HL-60/S4 treated with retinoic acid at 250 ng/mL for 4 days and 3 days (cell line): ENCODE data around the gene HNF4A.
"Not testable (repeated sequence)": the region's sequence is repeated elsewhere in the genome, so short reads cannot be mapped to it uniquely, and the experiment has no call there.

ENCODE experiments used
- in situ Hi-C: fragments of 300-500 bp; cut with MboI; formaldehyde crosslinking; loops from 2 replicates; pipeline ENCODE4 v1.7.0; 2022; ENCODE audit warnings: low sequenced_read_pairs

The HNF4A gene

DNA sequence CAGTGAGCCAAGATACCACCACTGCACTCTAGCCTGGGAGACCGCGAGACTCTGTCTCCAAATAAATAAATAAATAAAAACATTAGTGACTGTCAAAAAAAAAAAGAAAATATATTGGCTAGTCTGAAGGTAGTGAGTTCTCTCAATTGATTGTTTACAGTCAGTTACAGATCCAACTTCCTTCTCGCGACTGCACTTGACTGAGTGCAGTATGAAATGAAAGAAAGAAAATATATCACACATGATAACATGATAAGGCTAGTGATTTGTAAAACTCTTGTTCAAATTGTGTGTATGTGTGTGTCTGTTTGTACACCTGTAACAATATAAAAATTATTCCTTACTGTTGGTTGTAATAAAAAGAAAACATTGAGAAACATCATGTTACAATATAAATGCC, 10.8 kb upstream of the HNF4A start:
- in situ Hi-C loops = no loop called here

DNA sequence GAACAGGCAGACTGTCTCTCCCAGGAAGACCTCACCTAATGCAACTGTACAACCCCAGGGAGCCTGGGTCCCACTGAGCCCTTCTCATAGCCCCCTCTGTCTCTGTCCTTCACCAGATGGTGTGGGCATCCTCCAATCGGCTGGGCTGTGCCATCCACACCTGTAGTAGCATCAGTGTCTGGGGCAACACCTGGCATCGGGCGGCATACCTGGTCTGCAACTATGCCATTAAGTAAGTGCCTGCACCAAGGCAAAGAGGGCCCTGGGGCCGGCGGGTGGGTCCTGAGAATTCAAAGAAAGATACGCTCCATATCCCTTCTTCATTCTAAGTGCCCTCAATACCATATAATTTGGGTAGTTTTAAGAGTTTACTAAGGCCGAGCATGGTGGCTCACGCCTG, 10.4 kb upstream of the HNF4A start:
- in situ Hi-C loops = no loop called here

DNA sequence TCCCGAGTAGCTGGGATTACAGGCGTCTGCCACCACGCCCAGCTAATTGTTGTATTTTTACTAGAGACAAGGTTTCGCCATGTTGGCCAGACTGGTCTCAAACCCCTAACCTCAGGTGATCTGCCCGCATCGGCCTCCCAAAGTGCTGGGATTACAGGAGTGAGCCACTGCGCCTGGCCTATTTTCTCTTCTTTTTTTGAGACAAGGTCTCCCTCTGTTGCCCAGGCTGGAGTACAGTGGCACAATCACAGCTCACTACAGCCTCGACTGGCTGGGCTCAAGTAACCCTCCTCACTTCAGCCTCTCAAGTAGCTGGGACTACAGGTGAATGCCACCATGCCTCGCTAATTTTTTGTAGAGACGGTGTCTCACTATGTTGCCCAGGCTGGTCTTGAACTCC, 9.6 kb upstream of the HNF4A start:
- in situ Hi-C loops = not testable (repeated sequence)

DNA sequence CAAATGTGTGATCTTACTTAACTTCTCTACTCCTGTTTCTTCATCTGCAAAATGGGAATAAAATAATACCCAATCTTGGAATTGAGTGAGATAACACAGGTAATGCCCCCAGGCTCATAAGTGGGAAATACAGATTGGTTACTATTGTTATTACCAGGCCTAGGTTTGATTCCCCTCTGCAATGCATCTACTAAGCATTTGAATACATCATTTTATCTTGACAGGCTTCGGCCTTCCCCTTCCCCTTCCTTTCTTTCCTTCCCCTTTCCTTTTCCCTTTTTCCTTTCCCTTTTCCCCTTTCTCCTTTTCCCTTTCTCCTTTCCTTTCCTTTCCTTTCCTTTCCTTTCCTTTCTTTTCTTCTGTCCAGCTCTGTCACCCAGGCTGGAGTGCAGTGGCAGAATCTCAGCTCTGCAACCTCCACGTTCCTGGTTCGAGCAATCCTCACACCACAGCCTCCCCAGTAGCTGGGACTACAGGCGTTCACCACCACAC, 7.3 kb upstream of the HNF4A start:
- in situ Hi-C loops = no loop called here

DNA sequence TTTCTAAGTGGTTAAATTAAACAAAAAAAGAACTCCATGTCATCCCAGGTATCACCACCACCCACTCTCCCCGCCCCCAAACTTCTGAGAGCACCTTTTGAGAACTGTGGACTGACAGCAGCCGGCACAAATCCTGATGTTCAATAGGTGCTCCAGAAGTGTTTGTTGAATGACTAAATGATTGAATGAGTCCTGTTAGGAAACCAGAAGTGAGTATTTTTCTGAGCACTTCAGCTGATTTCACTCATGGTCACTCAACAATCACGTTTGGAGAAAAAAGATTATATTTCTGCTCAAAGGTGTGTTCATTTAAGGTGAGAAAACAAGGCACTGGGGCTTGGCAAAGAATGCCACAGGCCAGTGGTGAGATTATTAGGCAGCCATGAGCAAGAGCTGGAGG, 6.2 kb upstream of the HNF4A start:
- in situ Hi-C loops = no loop called here

DNA sequence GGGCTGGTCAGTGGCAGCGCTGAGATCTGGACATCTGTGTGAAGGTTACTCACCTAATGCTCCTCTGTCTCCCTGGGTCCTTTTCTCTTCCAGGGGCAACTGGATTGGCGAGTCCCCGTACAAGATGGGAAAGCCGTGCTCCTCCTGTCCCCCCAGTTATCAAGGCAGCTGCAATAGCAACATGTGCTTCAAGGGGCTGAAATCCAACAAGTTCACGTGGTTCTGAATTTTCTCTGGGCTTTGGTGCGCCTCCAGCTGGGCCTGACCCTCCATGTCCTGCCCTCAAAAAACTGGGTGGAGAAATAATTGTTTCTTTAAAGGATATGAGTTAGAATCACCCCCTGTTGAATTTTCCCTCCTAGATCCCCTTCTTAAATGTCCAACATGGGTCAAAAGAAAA, 4.9 kb upstream of the HNF4A start:
- in situ Hi-C loops = no loop called here

DNA sequence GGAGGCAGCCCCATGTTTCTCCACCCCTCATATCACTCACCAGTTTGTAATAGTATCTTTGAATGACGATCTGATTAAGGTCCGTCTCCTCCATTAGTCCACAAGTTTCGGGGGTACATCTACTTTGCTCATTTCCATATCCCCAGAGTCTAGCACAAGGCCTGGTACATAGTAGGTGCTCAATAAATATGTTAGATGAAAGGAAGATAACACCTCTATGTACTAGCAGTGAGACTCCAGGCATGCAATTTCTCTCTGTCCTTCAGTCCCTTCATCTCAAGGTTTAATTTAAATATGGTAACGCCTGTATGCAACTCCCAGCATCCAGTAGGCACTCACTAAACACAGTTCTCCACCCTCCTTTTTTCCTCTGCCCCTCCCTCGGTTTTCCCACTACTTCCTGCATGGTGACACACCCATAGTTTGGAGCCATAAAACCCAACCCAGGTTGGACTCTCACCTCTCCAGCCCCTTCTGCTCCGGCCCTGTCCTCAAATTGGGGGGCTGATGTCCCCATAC, 461 bp upstream of the HNF4A start:
- in situ Hi-C loops = no loop called here

DNA sequence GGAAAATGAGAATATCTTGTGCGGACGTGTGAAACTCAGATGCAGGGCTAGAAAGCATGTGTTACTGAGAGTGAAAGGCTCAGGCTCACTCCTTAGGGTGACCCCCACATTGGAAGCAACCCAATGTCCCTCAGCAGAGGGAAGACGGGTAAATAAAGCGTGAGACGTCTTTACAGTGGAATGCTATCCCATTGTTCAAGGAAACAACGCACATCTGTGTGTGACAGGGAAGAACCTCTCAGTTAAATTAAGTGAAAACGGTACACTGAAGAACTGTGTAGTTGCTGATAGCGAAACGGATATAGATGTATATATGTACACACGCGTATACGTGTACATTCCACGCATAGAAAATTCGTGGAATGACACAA, 839 bp downstream of the HNF4A start:
- in situ Hi-C loops = no loop called here

DNA sequence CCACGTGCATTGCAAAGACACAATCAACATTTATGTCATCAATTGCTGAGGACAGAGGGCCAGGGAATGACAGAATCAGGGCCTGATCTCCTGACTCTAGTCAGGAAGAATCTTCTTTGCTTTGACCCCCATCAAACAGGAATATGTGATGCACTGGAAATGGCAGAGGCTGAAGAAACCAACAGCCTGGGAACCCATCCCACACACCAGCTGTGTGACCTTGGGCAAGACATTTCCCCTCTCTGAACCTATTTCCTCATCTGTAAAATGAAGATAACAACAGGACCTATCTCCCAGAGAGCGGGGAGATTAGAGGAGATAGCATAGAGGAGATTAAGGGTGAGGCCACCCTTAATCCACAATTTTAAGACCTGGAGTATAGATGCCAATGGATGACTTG, 1.5 kb downstream of the HNF4A start:
- in situ Hi-C loops = no loop called here

DNA sequence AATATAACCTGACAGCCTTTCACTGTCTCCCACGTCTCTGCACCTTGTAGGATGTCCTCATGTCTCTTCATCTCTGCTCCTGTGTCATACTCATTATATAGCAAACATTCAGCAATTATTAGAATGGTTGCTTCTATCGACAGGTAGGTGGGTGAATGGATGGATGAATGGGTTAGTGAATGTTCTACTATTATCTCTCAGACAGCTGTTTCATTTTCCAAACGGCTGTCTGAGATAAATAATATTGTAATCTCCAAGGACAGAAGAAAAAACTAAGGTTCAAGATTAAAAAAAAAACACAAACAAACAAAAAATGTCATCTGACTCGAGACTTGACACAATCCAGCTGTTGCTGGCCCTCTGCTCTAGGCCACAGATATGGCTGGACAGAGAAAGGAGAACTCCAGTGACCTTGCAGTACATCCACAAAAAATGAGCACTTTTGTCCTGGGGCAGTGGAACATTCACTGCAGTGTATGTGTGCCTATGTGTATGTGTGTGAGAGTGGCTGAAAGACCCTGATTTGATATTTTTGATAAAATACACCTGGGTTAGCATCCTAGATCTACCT, 2.1 kb downstream of the HNF4A start:
- in situ Hi-C loops = no loop called here

DNA sequence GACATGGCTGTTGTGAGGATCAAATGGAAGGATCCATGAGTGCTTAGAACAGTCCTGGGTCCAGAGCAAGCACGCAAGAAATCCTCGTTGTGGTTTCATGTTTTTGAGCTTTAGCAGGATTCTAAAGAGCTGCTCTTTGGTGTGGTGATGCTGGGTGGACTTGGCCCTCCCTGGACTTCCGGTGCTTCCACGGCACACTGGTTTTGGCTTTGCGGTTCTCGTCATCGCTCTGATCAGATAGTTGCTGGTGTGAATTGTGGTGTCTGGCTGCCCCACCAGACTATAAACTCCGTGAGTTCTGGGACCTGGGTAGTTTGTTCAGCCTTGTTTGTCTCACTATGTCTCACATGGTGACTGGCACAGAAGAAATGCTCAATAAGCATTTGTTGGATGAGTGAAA, 3.3 kb downstream of the HNF4A start:
- in situ Hi-C loops = no loop called here

DNA sequence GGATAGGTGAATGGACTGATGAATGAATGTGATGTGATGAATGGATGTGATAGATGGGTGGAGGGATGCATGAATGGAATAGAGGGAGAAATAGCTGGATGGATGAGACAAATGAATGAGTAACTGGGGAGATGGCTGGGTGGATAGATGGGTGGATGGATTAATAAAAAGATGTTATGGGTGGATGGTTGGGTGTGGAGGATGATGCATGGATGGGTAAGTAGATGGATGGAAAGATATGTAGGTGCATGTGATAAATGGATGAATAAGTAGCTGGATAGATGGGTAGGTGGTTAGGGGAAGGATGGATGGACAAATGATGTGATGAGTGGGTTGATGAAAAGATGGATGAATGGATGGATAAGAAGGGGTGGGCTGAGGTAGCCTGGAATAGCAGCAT, 4.7 kb downstream of the HNF4A start:
- in situ Hi-C loops = no loop called here

DNA sequence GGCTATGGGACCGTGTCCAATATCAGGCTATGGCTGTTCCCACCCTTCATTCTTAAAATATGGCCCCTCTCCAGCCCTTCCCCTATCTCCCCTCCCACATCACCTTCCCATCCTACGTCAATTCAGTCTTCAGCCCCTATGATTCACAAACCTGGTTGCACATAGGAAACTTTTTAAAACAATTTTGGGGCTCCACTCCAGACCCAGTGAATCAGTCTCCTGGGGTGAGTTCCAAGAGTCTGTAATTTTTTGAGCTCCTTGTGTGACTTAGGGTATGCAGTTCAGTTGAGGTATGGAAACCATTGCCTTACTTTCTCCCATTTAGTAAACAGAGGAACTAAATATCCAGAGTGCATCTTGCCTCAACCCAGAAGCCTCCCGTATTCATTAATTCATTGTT, 5.5 kb downstream of the HNF4A start:
- in situ Hi-C loops = no loop called here

DNA sequence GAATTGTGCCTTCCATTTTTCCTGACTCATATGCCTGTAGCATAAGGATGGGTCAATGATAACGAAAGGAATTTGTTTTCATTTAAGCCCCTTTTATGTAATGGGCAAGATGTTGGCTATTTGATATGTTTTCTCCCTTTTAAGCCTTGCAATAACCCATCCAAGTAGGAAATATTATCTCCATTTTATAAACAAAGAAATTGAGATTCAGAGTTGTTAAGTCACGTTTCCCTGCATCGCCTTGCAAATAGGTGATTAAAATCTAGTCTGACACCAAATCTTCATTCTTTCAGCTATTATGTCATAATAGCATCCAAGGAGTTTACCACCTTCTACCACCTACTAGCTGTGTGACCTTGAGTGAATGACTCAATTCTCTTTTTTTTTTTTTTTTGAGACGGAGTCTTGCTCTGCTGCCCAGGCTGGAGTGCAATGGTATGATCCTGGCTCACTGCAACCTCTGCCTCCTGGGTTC, 7.0 kb downstream of the HNF4A start:
- in situ Hi-C loops = no loop called here

DNA sequence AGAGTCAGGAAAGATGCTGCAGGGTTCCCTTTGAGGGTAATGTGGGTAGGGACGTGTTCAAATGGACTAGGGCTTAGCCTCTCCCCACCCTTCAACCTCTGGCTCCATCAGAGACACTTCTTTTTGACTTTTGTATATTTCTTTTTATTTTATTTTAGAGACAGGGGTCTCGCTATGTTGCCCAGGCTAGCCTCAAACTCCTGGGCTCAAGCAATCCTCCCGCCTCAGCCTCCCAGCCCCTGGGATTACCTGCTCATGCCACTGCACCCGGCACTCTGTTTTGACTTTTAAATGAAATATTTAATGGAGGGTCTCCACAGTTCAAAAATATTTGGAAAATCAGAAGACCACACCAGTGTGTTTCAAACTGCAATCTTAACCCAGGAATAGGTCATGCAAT, 8.6 kb downstream of the HNF4A start:
- in situ Hi-C loops = no loop called here

DNA sequence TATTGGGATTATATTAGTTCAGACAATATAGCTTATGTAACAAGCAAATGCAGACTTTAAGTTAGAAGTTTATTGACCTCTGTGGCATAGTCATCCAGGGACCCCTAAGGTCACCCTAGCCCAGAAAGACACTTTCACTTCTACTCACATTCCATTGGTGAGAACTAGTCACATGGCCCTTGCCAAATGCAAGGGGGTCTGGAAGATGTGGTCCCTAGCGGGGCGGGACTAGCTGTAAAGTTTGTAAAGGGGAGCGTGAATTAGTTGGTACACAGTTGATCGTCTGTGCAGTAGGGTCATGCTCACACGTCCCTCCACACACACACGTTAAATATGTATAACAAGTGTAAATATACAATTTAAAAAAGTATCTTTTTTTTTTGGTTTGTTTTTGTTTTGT, 9.3 kb downstream of the HNF4A start:
- in situ Hi-C loops = no loop called here

DNA sequence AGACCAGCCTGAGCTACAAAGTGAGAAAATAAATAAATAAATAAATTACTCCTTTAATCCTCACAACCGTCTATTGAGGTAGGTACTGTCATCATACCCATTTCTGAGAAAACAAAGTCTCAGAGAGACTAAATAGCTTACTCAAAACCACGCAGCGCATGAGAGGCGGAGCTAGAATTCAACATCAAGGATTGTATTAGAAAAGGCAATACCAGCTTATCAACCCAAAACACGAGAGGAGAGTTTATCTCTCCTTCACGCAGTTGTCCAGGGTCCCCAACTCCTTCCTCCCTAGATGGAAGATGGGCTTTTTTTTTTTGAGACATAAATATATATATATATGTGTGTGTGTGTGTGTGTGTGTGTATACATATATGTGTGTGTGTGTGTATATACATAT, 12.2 kb downstream of the HNF4A start:
- in situ Hi-C loops = no loop called here

DNA sequence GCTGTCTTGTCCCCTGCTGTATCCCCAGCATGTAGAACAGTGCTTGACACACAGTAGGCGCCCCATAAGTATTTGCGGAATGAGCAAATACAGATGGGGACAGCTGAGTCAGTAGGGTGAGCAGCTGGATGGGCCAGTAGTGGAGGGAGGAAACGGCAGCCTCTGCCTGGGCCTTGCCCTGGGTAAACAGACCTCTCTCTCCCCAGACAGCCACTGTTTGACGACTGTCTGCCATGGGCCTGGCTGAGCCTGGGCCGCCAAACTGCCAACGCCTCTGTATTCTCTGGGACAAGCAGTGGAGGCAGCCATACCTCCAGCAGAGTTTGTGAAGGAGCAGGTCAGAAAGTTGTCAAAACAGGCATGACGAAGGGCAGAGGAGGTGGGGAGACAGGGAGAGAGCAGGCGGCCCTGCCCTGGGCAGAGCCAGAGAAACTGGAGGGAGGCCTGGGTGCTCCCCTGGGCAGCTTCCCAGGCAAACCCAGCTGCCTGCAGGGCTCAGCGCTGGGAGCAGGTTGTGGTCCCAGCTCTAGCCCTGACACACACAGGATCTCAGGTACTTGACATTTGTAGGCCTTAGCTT, 15.2 kb downstream of the HNF4A start:
- in situ Hi-C loops = no loop called here

DNA sequence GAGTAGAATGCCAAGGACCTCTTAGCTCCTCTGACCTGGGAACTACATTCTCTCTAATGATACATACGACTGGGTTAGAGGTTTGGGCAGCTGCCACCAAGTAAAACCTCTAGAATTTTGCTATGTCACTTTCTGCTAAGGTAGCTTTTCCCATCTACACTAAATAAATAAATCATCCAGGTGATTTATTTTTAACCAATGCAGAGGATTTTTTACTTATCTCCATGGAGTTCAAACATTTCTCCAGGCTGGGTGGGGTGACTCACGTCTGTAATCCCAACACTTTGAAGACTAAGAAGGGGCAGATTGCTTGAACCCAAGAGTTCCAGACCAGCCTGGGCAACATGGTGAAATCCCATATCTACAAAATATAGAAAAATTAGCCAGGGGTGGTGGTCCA, 27.1 kb downstream of the HNF4A start:
- in situ Hi-C loops = no loop called here

DNA sequence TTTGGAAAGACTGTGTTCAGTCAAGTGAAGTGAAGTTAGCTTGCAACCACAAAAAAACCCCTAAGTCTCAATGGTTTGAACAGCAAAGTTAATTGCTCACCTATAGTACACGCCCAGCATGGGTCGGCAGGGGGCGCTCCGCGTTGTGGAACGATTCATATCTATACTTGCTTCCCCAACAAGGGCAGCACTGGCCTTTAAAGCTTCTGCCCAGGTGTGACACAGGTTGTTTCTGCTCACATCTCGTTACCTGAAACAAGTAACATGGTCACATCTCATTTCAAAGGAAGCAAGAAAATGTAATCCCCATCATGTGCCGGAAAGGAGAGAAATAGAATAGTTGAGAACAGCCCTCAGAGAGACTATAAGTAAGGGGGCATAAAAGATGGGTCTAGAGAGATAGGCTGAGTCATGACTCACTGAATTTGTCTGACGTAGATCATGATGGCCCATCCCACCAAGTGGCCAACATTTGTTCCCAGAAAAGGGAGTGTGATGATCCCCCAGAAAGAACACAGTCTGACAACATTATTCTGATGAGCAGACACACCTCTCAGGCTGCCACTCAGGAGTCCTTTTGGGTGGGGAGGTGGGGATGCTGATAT, 29.0 kb downstream of the HNF4A start:
- in situ Hi-C loops = no loop called here

DNA sequence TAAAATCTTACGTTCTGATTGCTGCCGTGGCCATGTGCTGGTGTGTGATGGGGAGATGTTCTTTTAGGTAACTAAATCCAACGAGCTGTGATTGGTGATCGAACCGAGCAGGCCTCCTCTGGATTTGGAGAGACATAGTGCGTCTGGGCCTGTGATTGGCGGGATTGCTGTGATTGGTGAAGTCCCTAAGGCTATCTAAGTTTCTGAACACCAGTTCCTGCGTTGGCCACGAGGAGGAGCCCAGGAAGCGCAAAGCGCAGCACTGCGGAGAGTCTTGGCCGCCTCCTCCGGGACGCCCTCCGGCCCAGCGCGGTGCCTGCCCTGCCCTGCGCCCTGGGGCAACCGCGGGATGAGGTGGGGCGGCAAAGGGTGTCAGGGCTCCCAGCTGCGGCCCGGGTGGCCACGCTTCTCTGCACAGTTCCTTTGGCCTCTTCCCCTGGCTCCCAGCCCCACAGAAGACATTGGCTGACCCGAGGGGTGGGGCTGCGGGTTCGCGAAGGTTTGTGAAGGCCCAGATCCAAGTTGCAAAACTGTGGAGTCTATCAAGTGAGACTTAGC, 33.0 kb downstream of the HNF4A start:
- in situ Hi-C loops = no loop called here

DNA sequence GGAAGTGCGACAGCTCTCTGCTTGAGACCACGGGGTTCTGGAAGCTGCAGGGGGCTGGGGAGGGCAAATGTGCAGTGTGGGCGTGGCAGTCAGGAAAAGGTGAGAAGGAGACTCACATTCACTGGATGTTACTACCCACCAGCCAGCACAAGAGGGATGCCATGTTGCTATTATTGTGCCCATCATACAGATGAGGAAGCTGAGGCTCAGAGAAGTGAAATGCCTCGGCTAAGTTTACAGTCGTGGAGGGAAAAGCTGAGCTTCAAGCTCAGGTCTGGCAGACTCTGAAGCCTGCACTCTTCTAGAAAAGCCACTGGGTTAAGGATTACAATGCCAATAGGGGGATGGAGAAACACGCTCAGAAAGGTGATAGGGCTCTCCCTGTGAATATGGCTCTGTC, 34.4 kb downstream of the HNF4A start:
- in situ Hi-C loops = no loop called here
